ENCODE data around the gene TSPAN7. TPM values are rescaled to one million over a fixed set of nuclear protein-coding genes. Genes with fewer than 3 reads are reported as not detected.

The TSPAN7 gene
- total and polyA plus RNA-seq, 2 experiments from 2014 or later = 12.4 to 17.2 TPM

- no peak overlapping the region for H3K4me3 ChIP-seq
- no peak overlapping the region for H3K4me2 ChIP-seq
- H3K27ac ChIP-seq = no peak overlapping the region
- H3K27me3 ChIP-seq = no peaks in the 10 kb centered on the region
- no peaks in the 10 kb centered on the region for H3K79me2 ChIP-seq
- 72% methylated on average over 8 of the region's 8 CpGs for WGBS (ENCODE audit: low lambda C conversion rate, missing lambda C conversion rate)
- no peaks in the 10 kb centered on the region for H3K9me3 ChIP-seq (ENCODE audit: low read depth)
- TF ChIP-seq EZH2phosphoT487 (IDR thresholded peaks at IDR 0.05; ENCODE audit: low read depth, severe bottlenecking, unreplicated experiment) = no peak
- no peak for TF ChIP-seq CTCF (IDR thresholded peaks at IDR 0.05; ENCODE audit: poor library complexity)
- no peak for TF ChIP-seq EZH2 (IDR thresholded peaks at IDR 0.05; ENCODE audit: borderline replicate concordance)
- H3K4me1 ChIP-seq (ENCODE audit: insufficient read depth) = no peaks in the 10 kb centered on the region
- no peaks in the 10 kb centered on the region for H3K9me2 ChIP-seq (replicated peaks; ENCODE audit: insufficient read depth)
- H3K36me3 ChIP-seq (replicated peaks; ENCODE audit: insufficient read depth, low read depth) = no peaks in the 10 kb centered on the region
- no peak for DNase-seq (ENCODE audit: low spot score)
- no peaks in the 10 kb centered on the region for H4K20me1 ChIP-seq (ENCODE audit: insufficient read depth, poor library complexity, severe bottlenecking)
- no peak overlapping the region for H2AFZ ChIP-seq
These were observed 75.8 kb downstream of the TSPAN7 start for GRCh38 chrX:38636949-38637819.

- Histone ChIP-seq H3K4me1 (ENCODE audit: insufficient read depth) (no peaks in the 10 kb centered on the region), H3K9me3 (ENCODE audit: low read depth) (no peaks in the 10 kb centered on the region), H3K4me2 (no peak overlapping the region), H2AFZ (no peak overlapping the region), H3K27me3 (no peaks in the 10 kb centered on the region), H4K20me1 (ENCODE audit: insufficient read depth, poor library complexity, severe bottlenecking) (no peaks in the 10 kb centered on the region), H3K36me3 (replicated peaks; ENCODE audit: insufficient read depth, low read depth) (no peaks in the 10 kb centered on the region), H3K79me2 (no peaks in the 10 kb centered on the region), H3K27ac (no peak overlapping the region), H3K4me3 (no peak overlapping the region), H3K9me2 (replicated peaks; ENCODE audit: insufficient read depth) (no peaks in the 10 kb centered on the region)
- WGBS (ENCODE audit: low lambda C conversion rate, missing lambda C conversion rate) = 60% methylated on average over 5 of the region's 5 CpGs
- no peak for DNase-seq (ENCODE audit: low spot score)
- TF ChIP-seq EZH2 (IDR thresholded peaks at IDR 0.05; ENCODE audit: borderline replicate concordance) = no peak
- TF ChIP-seq CTCF (IDR thresholded peaks at IDR 0.05; ENCODE audit: poor library complexity) = no peak
- no peak for TF ChIP-seq EZH2phosphoT487 (IDR thresholded peaks at IDR 0.05; ENCODE audit: low read depth, severe bottlenecking, unreplicated experiment)
These were observed 77.7 kb downstream of the TSPAN7 start for GRCh38 chrX:38638952-38639529.

GRCh38 chrX:38639730-38640129 lies 78.4 kb downstream of the TSPAN7 start:
- no peak overlapping the region for H2AFZ ChIP-seq
- H3K4me1 ChIP-seq (ENCODE audit: insufficient read depth) = no peaks in the 10 kb centered on the region
- no peaks in the 10 kb centered on the region for H3K79me2 ChIP-seq
- TF ChIP-seq EZH2 (IDR thresholded peaks at IDR 0.05; ENCODE audit: borderline replicate concordance) = no peak
- H3K27me3 ChIP-seq = no peaks in the 10 kb centered on the region
- DNase-seq (ENCODE audit: low spot score) = no peak
- no peaks in the 10 kb centered on the region for H3K9me2 ChIP-seq (replicated peaks; ENCODE audit: insufficient read depth)
- no peak overlapping the region for H3K27ac ChIP-seq
- no peaks in the 10 kb centered on the region for H3K36me3 ChIP-seq (replicated peaks; ENCODE audit: insufficient read depth, low read depth)
- no peak overlapping the region for H3K4me2 ChIP-seq
- no peak overlapping the region for H3K4me3 ChIP-seq
- no peaks in the 10 kb centered on the region for H3K9me3 ChIP-seq (ENCODE audit: low read depth)
- no peaks in the 10 kb centered on the region for H4K20me1 ChIP-seq (ENCODE audit: insufficient read depth, poor library complexity, severe bottlenecking)

GRCh38 chrX:38641197-38641596 lies 79.9 kb downstream of the TSPAN7 start:
- no peak for TF ChIP-seq CTCF (IDR thresholded peaks at IDR 0.05; ENCODE audit: poor library complexity)
- TF ChIP-seq EZH2 (IDR thresholded peaks at IDR 0.05; ENCODE audit: borderline replicate concordance) = no peak
- no peak for TF ChIP-seq EZH2phosphoT487 (IDR thresholded peaks at IDR 0.05; ENCODE audit: low read depth, severe bottlenecking, unreplicated experiment)
- Histone ChIP-seq H3K9me3 (ENCODE audit: low read depth) (no peaks in the 10 kb centered on the region), H3K4me3 (no peak overlapping the region), H3K79me2 (no peaks in the 10 kb centered on the region), H3K27ac (no peak overlapping the region), H3K4me2 (no peak overlapping the region), H3K9me2 (replicated peaks; ENCODE audit: insufficient read depth) (no peaks in the 10 kb centered on the region), H3K36me3 (replicated peaks; ENCODE audit: insufficient read depth, low read depth) (no peaks in the 10 kb centered on the region), H3K27me3 (no peaks in the 10 kb centered on the region), H3K4me1 (ENCODE audit: insufficient read depth) (no peaks in the 10 kb centered on the region), H4K20me1 (ENCODE audit: insufficient read depth, poor library complexity, severe bottlenecking) (no peaks in the 10 kb centered on the region), H2AFZ (no peak overlapping the region)
- WGBS (ENCODE audit: low lambda C conversion rate, missing lambda C conversion rate) = 58% methylated on average over 5 of the region's 5 CpGs
- DNase-seq (ENCODE audit: low spot score) = no peak
